ENCODE results near the gene TSHZ3.

The TSHZ3 gene

DNA sequence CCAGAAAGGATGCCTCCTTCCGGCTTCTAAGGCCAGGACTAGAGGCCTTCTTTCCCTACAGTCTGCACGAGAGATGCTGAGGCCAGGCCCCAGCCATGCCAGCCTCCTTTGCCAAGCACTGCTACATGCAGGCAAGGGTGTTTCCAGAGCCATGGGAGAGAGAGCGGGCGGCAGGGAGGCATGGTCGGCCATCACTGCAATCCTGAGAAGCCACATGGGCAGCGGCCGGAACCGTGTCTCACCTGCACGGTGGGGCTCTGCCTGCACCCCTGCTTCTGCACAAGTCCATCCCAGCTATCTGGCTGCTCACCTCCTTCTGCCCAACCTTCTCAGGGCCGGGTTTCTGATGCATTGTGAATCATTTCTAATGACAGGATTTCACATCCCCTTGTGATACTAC lies 35.1 kb downstream of the TSHZ3 start:
- H3K27ac ChIP-seq = no peak overlapping the region
- TF ChIP-seq, protein P1, sequence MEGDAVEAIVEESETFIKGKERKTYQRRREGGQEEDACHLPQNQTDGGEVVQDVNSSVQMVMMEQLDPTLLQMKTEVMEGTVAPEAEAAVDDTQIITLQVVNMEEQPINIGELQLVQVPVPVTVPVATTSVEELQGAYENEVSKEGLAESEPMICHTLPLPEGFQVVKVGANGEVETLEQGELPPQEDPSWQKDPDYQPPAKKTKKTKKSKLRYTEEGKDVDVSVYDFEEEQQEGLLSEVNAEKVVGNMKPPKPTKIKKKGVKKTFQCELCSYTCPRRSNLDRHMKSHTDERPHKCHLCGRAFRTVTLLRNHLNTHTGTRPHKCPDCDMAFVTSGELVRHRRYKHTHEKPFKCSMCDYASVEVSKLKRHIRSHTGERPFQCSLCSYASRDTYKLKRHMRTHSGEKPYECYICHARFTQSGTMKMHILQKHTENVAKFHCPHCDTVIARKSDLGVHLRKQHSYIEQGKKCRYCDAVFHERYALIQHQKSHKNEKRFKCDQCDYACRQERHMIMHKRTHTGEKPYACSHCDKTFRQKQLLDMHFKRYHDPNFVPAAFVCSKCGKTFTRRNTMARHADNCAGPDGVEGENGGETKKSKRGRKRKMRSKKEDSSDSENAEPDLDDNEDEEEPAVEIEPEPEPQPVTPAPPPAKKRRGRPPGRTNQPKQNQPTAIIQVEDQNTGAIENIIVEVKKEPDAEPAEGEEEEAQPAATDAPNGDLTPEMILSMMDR (IDR thresholded peaks at IDR 0.05) = no peak
- TF ChIP-seq ZFX (IDR thresholded peaks at IDR 0.05; ENCODE audit: borderline replicate concordance) = no peak

DNA sequence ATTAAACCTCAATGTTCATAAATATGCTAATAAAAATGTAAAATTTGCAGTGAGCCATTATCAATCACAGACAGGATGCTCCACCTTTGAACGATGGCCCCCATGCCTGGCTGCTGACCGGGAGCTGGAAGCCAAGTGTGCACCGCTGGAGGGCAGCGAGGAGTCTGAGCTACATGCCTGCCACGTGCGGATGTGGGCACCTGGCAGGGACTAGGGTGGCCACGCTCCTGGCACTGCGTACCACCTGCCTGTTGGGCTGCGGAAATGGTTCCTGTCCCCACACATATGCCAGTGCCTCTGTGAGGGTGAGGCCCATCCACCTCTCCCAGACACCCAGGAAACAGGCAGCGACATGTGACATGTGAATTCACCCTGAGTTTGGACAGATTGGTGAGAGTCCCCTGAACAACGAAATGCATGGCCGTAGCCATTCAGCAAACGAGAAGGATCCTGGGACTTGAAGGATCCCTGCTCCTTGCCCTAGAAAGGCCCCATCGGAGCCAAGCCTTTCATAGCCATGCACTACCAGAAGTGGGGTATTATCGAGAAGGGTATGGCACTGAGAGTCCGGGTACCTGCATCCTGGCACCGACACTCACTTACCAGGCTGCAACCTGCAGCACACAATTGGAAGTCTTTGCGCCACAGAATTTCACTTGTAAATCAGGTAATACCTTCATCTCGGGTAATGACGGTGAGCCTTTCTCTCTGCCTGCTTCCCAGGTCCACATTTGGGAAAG lies 35.8 kb downstream of the TSHZ3 start:
- TF ChIP-seq, protein P1 (IDR thresholded peaks at IDR 0.05) = no peak
- no peak for TF ChIP-seq ZFX (IDR thresholded peaks at IDR 0.05; ENCODE audit: borderline replicate concordance)
- no peak overlapping the region for H3K27ac ChIP-seq

GRCh38 chr19:31312677-31313244 lies 36.5 kb downstream of the TSHZ3 start:
- H3K27ac ChIP-seq = no peak overlapping the region
- no peak for TF ChIP-seq ZFX (IDR thresholded peaks at IDR 0.05; ENCODE audit: borderline replicate concordance)
- TF ChIP-seq, protein P1 (IDR thresholded peaks at IDR 0.05) = no peak

DNA sequence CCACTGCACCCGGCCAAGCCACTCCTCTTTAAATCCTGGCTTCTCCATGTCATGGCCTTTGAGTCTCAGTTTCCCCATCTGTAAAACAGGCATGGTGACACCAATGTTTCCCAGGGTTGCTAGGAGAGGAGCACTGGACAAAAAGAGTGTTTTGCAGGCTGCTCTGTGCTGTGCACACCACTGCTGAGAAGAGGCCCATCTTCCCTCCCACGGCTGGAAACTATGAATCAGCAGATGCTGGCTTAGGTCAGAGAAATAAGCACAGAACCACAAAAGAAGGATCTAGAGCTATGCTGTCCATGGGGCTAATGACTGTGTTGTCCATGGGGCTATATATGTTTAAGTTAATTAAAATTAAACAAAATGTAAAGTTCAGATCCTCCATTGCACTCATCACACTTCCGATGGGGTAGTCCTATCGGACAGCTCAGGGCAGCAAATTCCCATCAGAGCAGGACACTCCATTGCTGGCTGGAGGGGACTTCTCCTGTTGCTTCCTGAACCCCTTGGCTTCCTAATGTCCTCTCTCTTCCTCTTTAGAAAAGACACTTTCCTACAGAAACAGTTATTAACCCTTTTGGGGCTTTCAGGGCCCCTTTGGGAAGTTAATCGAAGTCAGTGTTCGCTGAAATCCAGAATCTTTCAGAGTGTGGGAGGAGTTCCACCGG lies 37.1 kb downstream of the TSHZ3 start:
- TF ChIP-seq, protein P1 (IDR thresholded peaks at IDR 0.05) = no peak
- TF ChIP-seq ZFX (IDR thresholded peaks at IDR 0.05; ENCODE audit: borderline replicate concordance) = no peak
- H3K27ac ChIP-seq = no peak overlapping the region

- H3K27ac ChIP-seq = no peak overlapping the region
- TF ChIP-seq, protein P1 (IDR thresholded peaks at IDR 0.05) = no peak
- TF ChIP-seq ZFX (IDR thresholded peaks at IDR 0.05; ENCODE audit: borderline replicate concordance) = no peak
Measured at GRCh38 chr19:31310432-31311133, 38.7 kb downstream of the TSHZ3 start.

DNA sequence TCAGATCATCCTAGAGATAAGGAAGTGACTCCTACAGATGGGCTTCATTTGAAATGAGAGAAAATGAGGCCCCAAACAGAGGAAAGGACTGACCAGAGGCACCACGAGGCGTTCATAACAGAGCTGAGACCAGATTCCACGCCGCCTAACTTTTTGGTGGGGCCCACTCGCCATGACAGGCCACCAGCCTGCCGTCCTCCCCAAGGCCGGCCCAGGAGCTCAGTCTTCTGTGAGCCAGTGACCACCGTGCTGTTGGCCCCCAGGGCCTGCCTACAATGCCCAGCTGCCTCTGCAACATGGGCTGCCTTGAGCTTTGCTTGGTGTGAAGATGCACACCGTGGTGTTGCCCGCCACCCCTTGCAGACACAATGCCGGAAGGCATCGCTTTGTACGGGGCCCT lies 40.5 kb downstream of the TSHZ3 start:
- TF ChIP-seq ZFX (IDR thresholded peaks at IDR 0.05; ENCODE audit: borderline replicate concordance) = no peak
- TF ChIP-seq, protein P1 (IDR thresholded peaks at IDR 0.05) = no peak
- no peak overlapping the region for H3K27ac ChIP-seq

Measured in 22Rv1 (cell line).